Calu3 (cell line): Measurements from ENCODE around the gene PTBP1. TPM values are rescaled to one million over a fixed set of nuclear protein-coding genes. Genes with fewer than 3 reads are reported as not detected.

Experiments used
- BruUV-seq: library from RNA; stranded (reverse); fragments of 400-500 nt; replicated peaks from 2 replicates; lab custom pipeline; 2021; lab: Mats Ljungman, UMichigan
- CTCF ChIA-PET: fragments of 300-600 bp; sonication (Branson Sonifier 250); formaldehyde crosslinking; loops from one replicate; lab custom pipeline; 2022; ENCODE audit warnings: antibody characterized with exemption; lab: Charles Lee
- DNase-seq: peaks from one replicate; pipeline ENCODE4 v3.0.0; 2022
- H3K27ac Mint-ChIP-seq: one replicate; pipeline ENCODE4 v1.8.0; 2022; ENCODE audit warnings: mixed read lengths; ENCODE audit not compliant: unreplicated experiment
- H3K27me3 Mint-ChIP-seq: one replicate; pipeline ENCODE4 v1.8.0; 2022; ENCODE audit warnings: mixed read lengths; ENCODE audit not compliant: unreplicated experiment
- H3K36me3 Mint-ChIP-seq: one replicate; pipeline ENCODE4 v1.8.0; 2022; ENCODE audit warnings: mild to moderate bottlenecking, moderate library complexity, mixed read lengths; ENCODE audit not compliant: insufficient read depth, unreplicated experiment
- H3K4me1 Mint-ChIP-seq: one replicate; pipeline ENCODE4 v1.8.0; 2022; ENCODE audit warnings: mild to moderate bottlenecking, low read depth, mixed read lengths; ENCODE audit not compliant: unreplicated experiment
- H3K4me3 Mint-ChIP-seq: one replicate; pipeline ENCODE4 v1.8.0; 2022; ENCODE audit warnings: mild to moderate bottlenecking, low read depth, moderate library complexity, mixed read lengths; ENCODE audit not compliant: unreplicated experiment
- H3K9me3 Mint-ChIP-seq: one replicate; pipeline ENCODE4 v1.8.0; 2022; ENCODE audit warnings: low read depth, mixed read lengths; ENCODE audit not compliant: unreplicated experiment
- intact Hi-C: fragments of 100-400 bp; cut with micrococcal nuclease; formaldehyde crosslinking; loops from one replicate; pipeline ENCODE4 v1.10.0; 2022; ENCODE audit not compliant: unreplicated experiment
- total RNA-seq: library from RNA; stranded (reverse); gene quantifications from 2 replicates; pipeline ENCODE4 v1.2.3, GENCODE V29; 2022
- TF ChIP-seq, protein P1 (sequence below): fragments of 200-600 bp; IDR thresholded peaks from one replicate; pipeline ENCODE4 v1.8.0; 2022; ENCODE audit warnings: antibody characterized with exemption; ENCODE audit not compliant: unreplicated experiment

PTBP1 gene
- total RNA-seq, 1 experiment from 2014 or later = 409 TPM

DNA sequence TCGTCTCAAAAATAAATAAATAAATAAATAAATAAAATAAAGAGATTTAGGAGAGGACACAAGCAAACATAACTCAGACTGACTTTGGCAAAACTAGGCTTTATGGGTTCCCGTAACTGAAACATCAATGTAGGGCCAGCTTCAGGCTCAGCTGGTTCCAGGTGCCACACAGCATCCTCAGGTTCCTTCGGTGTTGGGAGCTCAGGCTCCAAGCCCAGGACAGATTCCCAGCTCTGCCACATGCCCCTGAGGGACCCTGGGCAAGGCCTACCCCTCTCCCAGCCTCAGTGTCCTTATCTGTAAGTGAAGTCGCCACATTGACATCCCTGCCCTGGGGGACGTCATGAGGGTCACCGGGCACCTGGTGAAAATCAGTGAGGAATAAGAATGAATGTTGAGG, 27.6 kb upstream of the PTBP1 start:
- H3K27ac Mint-ChIP-seq = no peak overlapping the region

DNA sequence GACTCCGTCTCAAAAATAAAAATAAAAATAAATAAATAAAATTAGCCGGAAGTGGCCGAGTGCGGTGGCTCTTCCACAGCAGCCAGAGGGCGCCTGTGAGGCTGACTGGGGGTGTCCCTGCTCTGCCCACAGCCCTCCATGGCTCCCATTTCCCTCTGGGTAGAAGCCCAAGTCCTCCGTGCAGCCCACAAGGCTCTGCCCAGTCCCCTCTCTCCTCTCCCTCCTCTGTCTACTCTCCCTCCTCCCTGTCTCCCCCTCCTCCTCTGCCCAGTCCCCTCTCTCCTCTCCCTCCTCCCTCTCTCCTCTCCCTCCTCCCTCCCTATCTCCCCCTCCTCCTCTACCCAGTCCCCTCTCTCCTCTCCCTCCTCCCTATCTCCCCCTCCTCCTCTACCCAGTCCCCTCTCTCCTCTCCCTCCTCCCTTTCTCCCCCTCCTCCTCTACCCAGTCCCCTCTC, 25.9 kb upstream of the PTBP1 start:
- DNase-seq = peak; percentile 46
- Mint-ChIP-seq H3K4me3 (no peak overlapping the region), H3K9me3 (no peaks in the 10 kb centered on the region), H3K27ac (no peak overlapping the region), H3K4me1 (no peaks in the 10 kb centered on the region), H3K36me3 (peaks cover 4% of the 10 kb centered on the region), H3K27me3 (no peaks in the 10 kb centered on the region)
- CTCF ChIA-PET = no interaction called here
- TF ChIP-seq, protein P1, sequence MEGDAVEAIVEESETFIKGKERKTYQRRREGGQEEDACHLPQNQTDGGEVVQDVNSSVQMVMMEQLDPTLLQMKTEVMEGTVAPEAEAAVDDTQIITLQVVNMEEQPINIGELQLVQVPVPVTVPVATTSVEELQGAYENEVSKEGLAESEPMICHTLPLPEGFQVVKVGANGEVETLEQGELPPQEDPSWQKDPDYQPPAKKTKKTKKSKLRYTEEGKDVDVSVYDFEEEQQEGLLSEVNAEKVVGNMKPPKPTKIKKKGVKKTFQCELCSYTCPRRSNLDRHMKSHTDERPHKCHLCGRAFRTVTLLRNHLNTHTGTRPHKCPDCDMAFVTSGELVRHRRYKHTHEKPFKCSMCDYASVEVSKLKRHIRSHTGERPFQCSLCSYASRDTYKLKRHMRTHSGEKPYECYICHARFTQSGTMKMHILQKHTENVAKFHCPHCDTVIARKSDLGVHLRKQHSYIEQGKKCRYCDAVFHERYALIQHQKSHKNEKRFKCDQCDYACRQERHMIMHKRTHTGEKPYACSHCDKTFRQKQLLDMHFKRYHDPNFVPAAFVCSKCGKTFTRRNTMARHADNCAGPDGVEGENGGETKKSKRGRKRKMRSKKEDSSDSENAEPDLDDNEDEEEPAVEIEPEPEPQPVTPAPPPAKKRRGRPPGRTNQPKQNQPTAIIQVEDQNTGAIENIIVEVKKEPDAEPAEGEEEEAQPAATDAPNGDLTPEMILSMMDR = no peak
- no TSS peak for BruUV-seq
- intact Hi-C loops = loop anchor here (5.0 kb wide), 1 partner anchor 151 kb away; no protein-coding TSS in a partner anchor

More for the DNA sequence above, 27.6 kb upstream of the PTBP1 start:
- H3K27me3 Mint-ChIP-seq = no peaks in the 10 kb centered on the region
- intact Hi-C loops = loop anchor here (5.0 kb wide), 1 partner anchor 153 kb away; no protein-coding TSS in a partner anchor
- BruUV-seq = no TSS peak
- H3K4me3 Mint-ChIP-seq = no peak overlapping the region
- peaks cover 7% of the 10 kb centered on the region for H3K36me3 Mint-ChIP-seq
- no peaks in the 10 kb centered on the region for H3K9me3 Mint-ChIP-seq
- CTCF ChIA-PET = interaction anchor here (0.7 kb wide), 1 partner anchor 17 kb away, joined by 7 read pairs; no protein-coding TSS in a partner anchor
- H3K4me1 Mint-ChIP-seq = no peaks in the 10 kb centered on the region
- no peak for DNase-seq
- TF ChIP-seq, protein P1 = no peak

- H3K36me3 Mint-ChIP-seq = peaks cover 4% of the 10 kb centered on the region
- BruUV-seq = no TSS peak
These were observed 25.2 kb upstream of the PTBP1 start for GRCh38 chr19:772063-772462.

DNA sequence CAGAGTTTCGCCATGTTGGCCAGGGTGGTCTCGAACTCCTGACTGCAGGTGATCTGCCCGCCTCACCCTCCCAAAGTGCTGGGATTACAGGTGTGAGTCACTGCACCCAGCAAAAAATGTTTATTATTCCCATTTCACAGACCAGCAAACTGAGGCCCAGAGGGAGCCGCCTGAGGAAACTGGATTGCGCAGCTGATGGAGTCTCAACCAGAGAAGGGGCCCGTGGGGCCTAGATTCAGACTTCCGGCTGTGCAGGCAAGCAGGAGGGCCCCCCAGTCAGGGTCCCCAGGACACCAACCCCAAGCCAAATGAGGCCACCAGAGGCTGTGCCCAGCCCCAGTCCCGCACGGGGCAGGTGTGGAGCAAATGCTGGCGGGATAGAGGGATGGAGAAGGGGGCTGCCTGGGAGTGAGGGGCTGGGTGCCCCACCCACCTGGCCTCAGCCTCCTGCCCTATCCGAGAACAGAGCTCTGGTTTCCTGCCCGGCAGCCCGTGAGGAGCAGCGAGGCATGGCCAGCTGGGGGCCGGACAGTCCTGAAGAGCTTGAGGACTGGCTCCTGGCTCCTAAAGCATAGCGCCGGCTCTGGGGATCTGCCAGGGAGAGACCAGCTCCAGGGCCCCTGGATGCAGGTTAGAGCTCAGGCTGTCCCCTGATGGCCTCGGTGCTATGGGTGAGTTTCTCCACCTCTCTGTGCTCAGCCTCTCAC, 24.4 kb upstream of the PTBP1 start:
- intact Hi-C loops = loop anchor here (5.0 kb wide), 1 partner anchor 149 kb away; no protein-coding TSS in a partner anchor
- TF ChIP-seq, protein P1 = no peak
- CTCF ChIA-PET = no interaction called here
- no TSS peak for BruUV-seq
- peaks cover 4% of the 10 kb centered on the region for H3K36me3 Mint-ChIP-seq
- DNase-seq = no peak
- no peaks in the 10 kb centered on the region for H3K27me3 Mint-ChIP-seq
- H3K9me3 Mint-ChIP-seq = no peaks in the 10 kb centered on the region
- no peak overlapping the region for H3K27ac Mint-ChIP-seq
- H3K4me3 Mint-ChIP-seq = no peak overlapping the region
- H3K4me1 Mint-ChIP-seq = no peaks in the 10 kb centered on the region

More at GRCh38 chr19:772063-772462, 25.2 kb upstream of the PTBP1 start:
- Mint-ChIP-seq H3K27ac (no peak overlapping the region), H3K4me3 (no peak overlapping the region), H3K9me3 (no peaks in the 10 kb centered on the region), H3K4me1 (no peaks in the 10 kb centered on the region), H3K27me3 (no peaks in the 10 kb centered on the region)
- TF ChIP-seq, protein P1 = no peak
- DNase-seq = no peak
- intact Hi-C loops = loop anchor here (5.0 kb wide), 1 partner anchor 150 kb away; no protein-coding TSS in a partner anchor
- CTCF ChIA-PET = no interaction called here
